Measurements from ENCODE around the gene TBCA.

DNA sequence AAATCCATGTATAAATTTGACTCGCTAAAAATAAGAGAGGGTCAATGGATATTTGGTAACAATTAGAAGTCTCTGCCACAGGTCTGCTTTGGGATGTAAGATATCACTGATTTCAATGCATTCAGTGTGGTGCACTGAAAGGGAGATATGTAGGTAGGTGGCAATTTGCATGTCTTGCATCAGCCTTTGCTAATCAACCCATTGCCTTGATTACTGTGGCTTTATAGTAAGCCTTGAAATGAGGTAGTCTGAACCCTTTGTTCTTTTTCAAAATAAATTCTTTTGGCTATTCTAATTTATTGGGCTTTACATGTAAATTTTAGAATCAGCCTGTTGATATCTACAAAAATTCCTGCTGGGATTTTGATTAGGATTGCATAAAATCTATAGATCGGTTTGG is 15.8 kb upstream of the TBCA start:
- no peak for TF ChIP-seq CTCF (IDR thresholded peaks at IDR 0.05)
- no peak for TF ChIP-seq POLR2A (IDR thresholded peaks at IDR 0.05)
